ENCODE results near the gene CGREF1.
"Not testable (repeated sequence)": the region's sequence is repeated elsewhere in the genome, so short reads cannot be mapped to it uniquely, and the experiment has no call there.

Gene CGREF1

GRCh38 chr2:27086090-27086723 lies 32.7 kb downstream of the CGREF1 start:
- peak; percentile 87 for DNase-seq

- peak; percentile 9 for DNase-seq
These were observed 33.2 kb downstream of the CGREF1 start for GRCh38 chr2:27085673-27086089.

- no peak for DNase-seq
These were observed 33.8 kb downstream of the CGREF1 start for GRCh38 chr2:27085062-27085672.

- DNase-seq: no peak
These were observed 34.4 kb downstream of the CGREF1 start for GRCh38 chr2:27084297-27085061.

- no peak for DNase-seq
These were observed 35.3 kb downstream of the CGREF1 start for GRCh38 chr2:27083410-27084296.

- no peak for DNase-seq
These were observed 36.0 kb downstream of the CGREF1 start for GRCh38 chr2:27082773-27083409.

- DNase-seq: no peak
These were observed 36.8 kb downstream of the CGREF1 start for GRCh38 chr2:27081984-27082772.

GRCh38 chr2:27080603-27080936 lies 38.4 kb downstream of the CGREF1 start:
- no peak for DNase-seq

GRCh38 chr2:27080140-27080469 lies 38.8 kb downstream of the CGREF1 start:
- DNase-seq: no peak

- DNase-seq: no peak
These were observed 39.4 kb downstream of the CGREF1 start for GRCh38 chr2:27079233-27080139.

GRCh38 chr2:27078267-27079194 lies 40.4 kb downstream of the CGREF1 start, which contains the start of gene EMILIN1:
Gene EMILIN1, plus strand, starts transcription at chr2:27078615. Its CDS starts 451 bp downstream, at chr2:27079066.
- DNase-seq: no peak

GRCh38 chr2:27077231-27077630 lies 41.7 kb downstream of the CGREF1 start:
- DNase-seq: no peak

GRCh38 chr2:27076323-27076722 lies 42.6 kb downstream of the CGREF1 start:
- no peak for DNase-seq

GRCh38 chr2:27075566-27075871 lies 43.4 kb downstream of the CGREF1 start:
- not testable (repeated sequence) for DNase-seq

GRCh38 chr2:27074738-27075565 lies 44.0 kb downstream of the CGREF1 start:
- DNase-seq: no peak

- no peak for DNase-seq
These were observed 45.1 kb downstream of the CGREF1 start for GRCh38 chr2:27073782-27074181.

GRCh38 chr2:27072920-27073319 lies 46.0 kb downstream of the CGREF1 start:
- DNase-seq: no peak

GRCh38 chr2:27071990-27072830 lies 46.7 kb downstream of the CGREF1 start:
- DNase-seq: no peak
